GM06990 (cell line): Measurements from ENCODE around the gene CCDC88C.

Experiments
- DNase-seq: peaks from one replicate; pipeline ENCODE4 v3.0.0-alpha.2; 2011; ENCODE audit not compliant: insufficient read length; ENCODE audit errors: extremely low read depth
- H3K27me3 ChIP-seq: replicated peaks from 2 replicates; pipeline ENCODE4 v1.6.0; 2011; ENCODE audit warnings: low read length; ENCODE audit not compliant: control insufficient read depth, insufficient read depth
- H3K36me3 ChIP-seq: 2 replicates; pipeline ENCODE4 v1.5.1; 2011; ENCODE audit warnings: low read length; ENCODE audit not compliant: control insufficient read depth, insufficient read depth
- H3K4me3 ChIP-seq: replicated peaks from 2 replicates; pipeline ENCODE4 v1.5.1; 2011; ENCODE audit warnings: low read depth, mild to moderate bottlenecking, control low read depth, low read length
- TF ChIP-seq, protein P1 (sequence below): IDR thresholded peaks from 2 replicates; pipeline ENCODE4 v1.5.1; 2011; ENCODE audit warnings: low read length, control low read depth, mild to moderate bottlenecking, inconsistent platforms; ENCODE audit not compliant: insufficient read depth, poor library complexity, severe bottlenecking

CCDC88C gene

DNA sequence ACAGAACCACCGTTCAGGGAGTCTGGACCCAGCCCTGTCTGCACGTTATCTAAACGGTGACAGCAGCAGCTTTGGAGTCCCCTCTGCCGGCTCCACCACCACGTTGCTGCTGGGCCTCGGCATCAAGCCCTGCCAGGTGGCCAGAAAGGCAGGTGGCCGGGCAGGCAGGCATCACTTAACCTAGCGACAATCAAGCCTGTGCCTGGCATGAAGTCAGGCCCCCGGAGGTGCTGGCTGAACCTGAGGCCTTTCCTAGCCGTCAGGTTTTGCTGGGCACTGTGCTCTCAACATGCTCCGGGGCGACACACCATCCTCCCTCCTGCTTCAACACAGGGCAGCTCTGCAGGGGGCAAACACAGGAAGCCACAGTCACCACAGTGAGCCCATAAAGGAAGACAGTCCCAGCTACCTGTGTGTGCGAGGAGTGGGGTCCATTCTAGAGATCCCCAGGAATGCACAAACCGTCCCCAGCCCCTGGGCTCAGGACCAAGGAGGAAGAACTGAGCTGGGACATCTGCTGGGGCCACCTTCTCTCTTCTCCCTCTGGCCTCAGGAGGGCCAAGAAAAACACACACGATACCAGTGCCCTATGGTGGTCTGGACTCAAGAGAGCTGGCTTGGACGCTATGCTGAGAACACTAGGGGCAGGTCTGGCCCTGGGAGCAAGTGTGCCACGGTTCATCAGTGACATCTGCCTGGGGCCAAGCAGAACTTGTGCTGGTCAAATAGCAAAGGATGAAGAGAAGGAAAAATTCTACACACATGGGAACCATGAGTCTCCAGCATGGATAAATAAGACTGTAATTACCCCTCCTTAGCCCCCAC lies 44.7 kb downstream of the CCDC88C start:
- Histone ChIP-seq H3K4me3 (peak overlapping the region; percentile 42), H3K36me3 (no peaks in the 10 kb centered on the region; the same call in none of the 2 replicates), H3K27me3 (no peaks in the 10 kb centered on the region)
- peak; percentile 65 for DNase-seq
- TF ChIP-seq, protein P1, sequence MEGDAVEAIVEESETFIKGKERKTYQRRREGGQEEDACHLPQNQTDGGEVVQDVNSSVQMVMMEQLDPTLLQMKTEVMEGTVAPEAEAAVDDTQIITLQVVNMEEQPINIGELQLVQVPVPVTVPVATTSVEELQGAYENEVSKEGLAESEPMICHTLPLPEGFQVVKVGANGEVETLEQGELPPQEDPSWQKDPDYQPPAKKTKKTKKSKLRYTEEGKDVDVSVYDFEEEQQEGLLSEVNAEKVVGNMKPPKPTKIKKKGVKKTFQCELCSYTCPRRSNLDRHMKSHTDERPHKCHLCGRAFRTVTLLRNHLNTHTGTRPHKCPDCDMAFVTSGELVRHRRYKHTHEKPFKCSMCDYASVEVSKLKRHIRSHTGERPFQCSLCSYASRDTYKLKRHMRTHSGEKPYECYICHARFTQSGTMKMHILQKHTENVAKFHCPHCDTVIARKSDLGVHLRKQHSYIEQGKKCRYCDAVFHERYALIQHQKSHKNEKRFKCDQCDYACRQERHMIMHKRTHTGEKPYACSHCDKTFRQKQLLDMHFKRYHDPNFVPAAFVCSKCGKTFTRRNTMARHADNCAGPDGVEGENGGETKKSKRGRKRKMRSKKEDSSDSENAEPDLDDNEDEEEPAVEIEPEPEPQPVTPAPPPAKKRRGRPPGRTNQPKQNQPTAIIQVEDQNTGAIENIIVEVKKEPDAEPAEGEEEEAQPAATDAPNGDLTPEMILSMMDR: peak; percentile 28

DNA sequence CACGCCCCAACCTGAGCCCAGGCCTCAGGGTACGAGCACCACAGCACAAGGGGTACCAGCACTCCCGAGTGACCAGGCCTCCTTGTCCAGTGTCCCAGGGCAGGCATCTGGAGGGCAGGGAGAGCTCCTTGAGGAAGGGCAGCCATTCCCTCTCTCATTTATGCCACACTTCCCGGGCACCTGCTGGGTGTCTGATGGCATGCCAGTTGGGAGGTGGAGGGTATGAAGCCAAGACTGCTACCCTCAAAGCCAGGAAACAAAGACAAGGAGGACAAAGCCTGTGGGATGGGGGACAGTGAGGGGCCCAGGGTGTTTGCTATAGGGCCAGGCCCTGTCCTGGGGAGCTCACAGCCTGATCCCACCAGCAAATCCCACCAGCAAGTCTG lies 45.6 kb downstream of the CCDC88C start:
- TF ChIP-seq, protein P1: no peak
- H3K36me3 ChIP-seq: no peaks in the 10 kb centered on the region; the same call in none of the 2 replicates
- DNase-seq: no peak
- H3K4me3 ChIP-seq: peak overlapping the region; percentile 18; the same call in 1 of the 2 replicates
- no peaks in the 10 kb centered on the region for H3K27me3 ChIP-seq

DNA sequence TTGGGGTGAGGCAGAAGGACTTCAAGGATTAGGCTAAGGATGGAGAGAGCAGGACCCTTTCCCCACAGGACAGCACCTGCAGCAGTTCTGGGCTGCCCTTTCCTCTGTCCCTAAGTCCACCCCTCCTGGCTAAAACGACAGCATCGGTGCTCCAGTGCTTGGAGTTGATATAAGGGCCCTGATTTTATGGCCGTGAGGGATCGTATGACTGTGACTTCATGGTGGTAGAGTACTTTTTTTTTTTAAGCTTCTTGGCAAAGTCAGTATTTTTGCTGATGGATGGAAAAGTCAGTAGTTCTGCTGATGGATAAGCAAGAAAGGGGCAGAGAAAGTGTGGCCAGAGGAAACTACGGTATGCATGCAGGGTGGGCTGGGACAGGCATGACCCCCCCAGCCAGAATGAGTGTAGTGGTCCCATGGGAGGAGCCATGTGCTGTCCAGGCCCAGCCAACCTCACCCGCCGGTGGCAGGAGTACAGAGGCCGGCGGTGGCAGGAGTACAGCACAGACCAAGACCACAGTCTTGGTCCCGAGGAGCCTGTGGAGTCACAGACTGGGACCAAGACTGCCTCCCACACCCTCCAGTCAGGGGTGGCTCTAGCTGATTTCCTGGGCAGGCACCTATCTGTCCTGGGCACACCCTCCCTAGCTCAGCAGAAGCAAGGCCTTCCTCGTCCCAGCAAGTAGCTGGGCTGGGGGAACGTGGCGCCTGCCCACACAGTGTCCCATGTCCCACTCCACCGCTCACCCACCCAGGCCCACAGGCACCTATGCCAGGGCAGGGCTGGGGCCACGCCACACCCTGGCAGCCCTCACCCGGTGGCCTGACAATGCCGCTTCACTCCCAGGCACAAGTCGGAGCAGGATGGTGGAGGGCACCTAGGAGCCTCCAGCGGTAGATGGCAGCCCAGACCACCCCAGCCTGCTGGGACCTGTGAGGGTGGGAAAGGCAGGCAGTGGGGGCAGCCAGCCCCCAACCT lies 46.3 kb downstream of the CCDC88C start:
- Histone ChIP-seq H3K4me3 (peak overlapping the region; percentile 25), H3K36me3 (no peaks in the 10 kb centered on the region; the same call in none of the 2 replicates), H3K27me3 (no peaks in the 10 kb centered on the region)
- TF ChIP-seq, protein P1: no peak
- no peak for DNase-seq

DNA sequence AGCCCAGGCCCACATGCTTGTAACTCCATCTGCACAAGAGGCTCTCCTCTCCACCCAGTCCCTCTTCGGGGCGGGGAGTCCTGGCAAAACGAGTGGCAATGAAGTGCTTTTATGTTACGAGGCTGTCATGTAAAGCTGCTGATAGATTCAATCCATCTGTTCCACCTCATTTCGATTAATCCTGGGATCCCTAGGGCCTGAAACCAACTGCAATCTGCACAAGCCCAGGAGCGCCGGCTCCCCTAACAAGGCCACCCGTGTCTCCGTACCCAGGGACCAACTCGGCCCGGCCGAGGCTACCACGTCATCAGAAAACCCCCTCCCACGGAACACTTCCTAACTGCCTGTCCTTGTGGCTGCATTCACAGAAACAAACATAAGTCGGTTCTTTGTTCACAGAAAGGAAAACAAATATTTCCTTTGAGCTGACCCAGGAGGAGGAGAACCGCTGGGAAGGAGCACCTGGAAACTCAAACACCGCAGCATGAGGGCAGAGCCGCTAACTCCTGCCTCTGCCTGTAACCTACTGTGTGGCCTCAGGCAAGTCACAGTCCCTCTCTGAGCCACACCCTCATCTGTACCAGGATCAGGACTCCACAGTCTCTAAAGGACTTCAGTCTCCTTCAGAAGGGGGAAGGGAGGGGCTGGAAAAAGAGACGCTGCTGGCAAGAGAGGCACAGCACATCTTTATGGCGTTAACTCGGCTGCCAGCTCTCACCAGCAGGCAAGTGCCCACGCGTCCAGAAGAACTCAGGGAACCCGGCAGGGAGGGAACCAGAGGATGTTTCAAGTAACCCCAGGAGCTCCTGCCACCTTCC lies 47.8 kb downstream of the CCDC88C start:
- peak overlapping the region; percentile 33 for H3K4me3 ChIP-seq
- TF ChIP-seq, protein P1: no peak
- no peak for DNase-seq
- H3K36me3 ChIP-seq: no peaks in the 10 kb centered on the region; the same call in 1 of the 2 replicates
- H3K27me3 ChIP-seq: no peaks in the 10 kb centered on the region

DNA sequence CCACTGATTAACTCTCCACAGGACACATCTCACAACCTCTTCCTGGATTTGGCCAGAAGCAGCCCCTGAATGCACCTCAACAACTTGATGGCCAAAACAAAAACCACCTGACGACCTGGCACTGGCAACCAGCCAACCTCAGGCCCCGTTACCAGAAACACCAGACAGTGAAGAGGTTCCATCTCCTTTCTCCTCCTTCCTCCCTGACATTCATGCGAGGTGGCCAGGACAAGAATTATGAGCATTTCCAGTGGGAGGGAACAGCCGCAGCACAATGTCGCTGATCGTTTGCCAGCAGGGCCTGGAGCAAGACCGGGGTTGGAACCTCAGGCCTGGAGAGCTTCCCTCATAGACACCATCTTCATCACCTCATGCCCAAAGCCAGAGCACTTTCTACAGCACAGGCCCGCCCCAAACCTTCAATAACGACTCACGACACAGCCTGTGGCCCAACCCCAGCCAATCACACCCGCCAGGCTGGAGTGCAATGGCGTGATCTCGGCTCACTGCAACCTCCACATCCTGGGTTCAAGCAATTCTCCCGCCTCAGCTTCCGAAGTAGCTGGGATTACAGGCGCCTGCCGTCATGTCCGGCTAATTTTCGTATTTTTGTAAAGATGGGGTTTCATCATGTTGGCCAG lies 48.7 kb downstream of the CCDC88C start:
- Histone ChIP-seq H3K36me3 (no peaks in the 10 kb centered on the region; the same call in 1 of the 2 replicates), H3K27me3 (no peaks in the 10 kb centered on the region), H3K4me3 (no peak overlapping the region)
- no peak for DNase-seq
- TF ChIP-seq, protein P1: no peak
